ENCODE results near the gene BSCL2. TPM values are rescaled to one million over a fixed set of nuclear protein-coding genes. Genes with fewer than 3 reads are reported as not detected.

The BSCL2 gene
- total RNA-seq, 4 donors from 2014 or later = 28.9 to 76.3 (median 59.3) TPM

GRCh38 chr11:62728171-62728988, 21.2 kb upstream of the BSCL2 start, which contains the start of gene TTC9C:
TSS of gene TTC9C (plus strand) at chr11:62728486. CDS start at chr11:62728849, 363 bp downstream.
- no peaks in the 10 kb centered on the region for H3K9me3 ChIP-seq
- peaks cover 56% of the 10 kb centered on the region for H3K4me1 ChIP-seq
- TF ChIP-seq POLR2A (IDR thresholded peaks at IDR 0.05) (peak in 1 of 2 donors; percentile 57), POLR2AphosphoS5 (IDR thresholded peaks at IDR 0.05) (peak; percentile 10 to 28 (median 14)), EP300 (IDR thresholded peaks at IDR 0.05) (no peak)
- TF ChIP-seq, protein P1, sequence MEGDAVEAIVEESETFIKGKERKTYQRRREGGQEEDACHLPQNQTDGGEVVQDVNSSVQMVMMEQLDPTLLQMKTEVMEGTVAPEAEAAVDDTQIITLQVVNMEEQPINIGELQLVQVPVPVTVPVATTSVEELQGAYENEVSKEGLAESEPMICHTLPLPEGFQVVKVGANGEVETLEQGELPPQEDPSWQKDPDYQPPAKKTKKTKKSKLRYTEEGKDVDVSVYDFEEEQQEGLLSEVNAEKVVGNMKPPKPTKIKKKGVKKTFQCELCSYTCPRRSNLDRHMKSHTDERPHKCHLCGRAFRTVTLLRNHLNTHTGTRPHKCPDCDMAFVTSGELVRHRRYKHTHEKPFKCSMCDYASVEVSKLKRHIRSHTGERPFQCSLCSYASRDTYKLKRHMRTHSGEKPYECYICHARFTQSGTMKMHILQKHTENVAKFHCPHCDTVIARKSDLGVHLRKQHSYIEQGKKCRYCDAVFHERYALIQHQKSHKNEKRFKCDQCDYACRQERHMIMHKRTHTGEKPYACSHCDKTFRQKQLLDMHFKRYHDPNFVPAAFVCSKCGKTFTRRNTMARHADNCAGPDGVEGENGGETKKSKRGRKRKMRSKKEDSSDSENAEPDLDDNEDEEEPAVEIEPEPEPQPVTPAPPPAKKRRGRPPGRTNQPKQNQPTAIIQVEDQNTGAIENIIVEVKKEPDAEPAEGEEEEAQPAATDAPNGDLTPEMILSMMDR (IDR thresholded peaks at IDR 0.05) = no peak
- peak; percentile 94 to 95 for DNase-seq (ENCODE audit: low spot score in 2 of 2)
- 0% methylated on average over 29 of the region's 29 CpGs for WGBS
- H3K36me3 ChIP-seq = peaks cover 12% of the 10 kb centered on the region
- no peaks in the 10 kb centered on the region for H3K27me3 ChIP-seq
- peak within 1 kb of the TSS; percentile 95 for H3K4me3 ChIP-seq
- peak within 1 kb of the TSS; percentile 97 for H3K27ac ChIP-seq

DNA sequence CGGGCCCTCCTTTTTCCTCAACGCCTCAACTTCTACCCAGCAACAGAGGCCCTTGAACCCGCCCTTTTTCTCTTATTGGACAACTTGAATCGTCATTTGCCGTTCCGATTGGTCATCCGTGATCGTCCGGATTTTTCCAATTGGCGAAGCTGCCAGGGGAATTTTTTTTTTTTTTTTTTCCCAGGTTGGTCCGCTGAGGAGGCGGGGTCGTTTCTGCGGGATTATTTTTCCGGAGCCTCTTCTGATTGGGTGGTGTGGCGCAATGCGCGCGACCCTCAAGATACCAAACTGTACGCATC, 20.6 kb upstream of the BSCL2 start:
- Histone ChIP-seq H3K36me3 (peaks cover 13% of the 10 kb centered on the region), H3K4me3 (peak overlapping the region; percentile 95), H3K27me3 (no peaks in the 10 kb centered on the region), H3K27ac (peak overlapping the region; percentile 97), H3K4me1 (peaks cover 59% of the 10 kb centered on the region), H3K9me3 (no peaks in the 10 kb centered on the region)
- DNase-seq (ENCODE audit: low spot score in 2 of 2) = peak; percentile 89 to 90
- TF ChIP-seq EP300 (IDR thresholded peaks at IDR 0.05) (no peak), POLR2A (IDR thresholded peaks at IDR 0.05) (no peak), POLR2AphosphoS5 (IDR thresholded peaks at IDR 0.05) (no peak)
- TF ChIP-seq, protein P1 (IDR thresholded peaks at IDR 0.05) = no peak
- WGBS = 1% methylated on average over 20 of the region's 20 CpGs

DNA sequence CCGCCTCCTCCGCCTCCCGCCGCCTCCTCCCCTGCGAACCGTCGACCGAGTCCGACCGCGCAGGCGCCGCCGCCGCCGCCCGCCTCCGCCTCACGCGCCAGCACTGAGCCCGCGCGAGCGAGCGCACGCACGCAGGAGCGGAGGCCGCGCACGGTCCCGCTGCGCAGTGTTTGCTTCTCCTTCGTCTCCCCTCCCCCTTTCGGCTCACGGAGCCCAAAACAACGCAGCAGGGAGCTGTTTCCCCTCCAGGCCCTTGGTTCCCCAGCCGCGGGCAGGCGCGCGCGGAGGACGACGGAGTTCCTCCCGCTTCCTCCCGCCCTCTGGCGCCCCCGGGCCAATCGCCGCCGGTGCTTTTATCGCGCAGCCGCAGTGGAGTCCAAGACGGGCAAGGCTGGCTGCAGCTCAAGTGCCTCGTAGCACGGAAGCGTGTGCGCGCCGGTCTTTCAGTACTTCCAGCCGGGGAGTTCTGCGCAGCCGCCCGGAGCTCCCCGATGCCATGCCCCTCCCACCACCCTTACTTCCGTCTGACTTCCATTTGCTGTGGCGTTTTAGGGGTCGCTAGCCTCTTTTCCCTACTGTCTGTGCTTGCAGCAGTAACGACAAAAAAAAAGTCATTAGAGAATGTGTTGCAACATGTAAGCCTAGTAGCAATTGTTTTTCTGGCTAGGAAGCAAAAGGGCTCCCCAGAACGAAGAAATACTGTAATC, 20.1 kb upstream of the BSCL2 start, which contains the start of gene HNRNPUL2:
Gene HNRNPUL2 (minus strand): TSS at position 293 of the 707 bp plus-strand sequence. CDS start 301 bp downstream, outside the sequence.
- Histone ChIP-seq H3K27ac (peak within 1 kb of the TSS; percentile 97), H3K4me1 (peaks cover 58% of the 10 kb centered on the region), H3K9me3 (no peaks in the 10 kb centered on the region), H3K36me3 (peaks cover 19% of the 10 kb centered on the region), H3K4me3 (peak within 1 kb of the TSS; percentile 95), H3K27me3 (no peaks in the 10 kb centered on the region)
- peak; percentile 99 for DNase-seq (ENCODE audit: low spot score in 2 of 2)
- TF ChIP-seq EP300 (IDR thresholded peaks at IDR 0.05) (no peak), POLR2A (IDR thresholded peaks at IDR 0.05) (peak; percentile 86 to 89), POLR2AphosphoS5 (IDR thresholded peaks at IDR 0.05) (peak; percentile 90 to 95 (median 95))
- TF ChIP-seq, protein P1 (IDR thresholded peaks at IDR 0.05) = no peak
- 0% methylated on average over 18 of the region's 72 CpGs for WGBS

- no peak for DNase-seq (ENCODE audit: low spot score in 2 of 2)
- Histone ChIP-seq H3K27ac (peak overlapping the region; percentile 97), H3K4me1 (peaks cover 55% of the 10 kb centered on the region), H3K27me3 (no peaks in the 10 kb centered on the region), H3K9me3 (no peaks in the 10 kb centered on the region), H3K36me3 (peaks cover 23% of the 10 kb centered on the region), H3K4me3 (peak overlapping the region; percentile 95)
- TF ChIP-seq POLR2A (IDR thresholded peaks at IDR 0.05) (no peak), EP300 (IDR thresholded peaks at IDR 0.05) (no peak), POLR2AphosphoS5 (IDR thresholded peaks at IDR 0.05) (no peak)
- TF ChIP-seq, protein P1 (IDR thresholded peaks at IDR 0.05) = no peak
- no CpG with 5 or more reads among the region's 37 CpGs for WGBS
These were observed 19.6 kb upstream of the BSCL2 start for GRCh38 chr11:62726915-62727164.

Measured in suprapubic skin (tissue), 4 donors.